Activated CD4-positive, alpha-beta T cell treated with anti-CD3 and anti-CD28 coated beads, Interleukin-10, Interleukin-2, amounts not matched to agents 100 ng/mL and 50 ng/mL, durations not matched to agents 16 hours and 8 hours (primary cell): ENCODE results near the gene RNGTT.

Experiments
- DNase-seq: peaks from one replicate; pipeline ENCODE4 v3.0.0-alpha.2; 2020

The RNGTT gene

DNA sequence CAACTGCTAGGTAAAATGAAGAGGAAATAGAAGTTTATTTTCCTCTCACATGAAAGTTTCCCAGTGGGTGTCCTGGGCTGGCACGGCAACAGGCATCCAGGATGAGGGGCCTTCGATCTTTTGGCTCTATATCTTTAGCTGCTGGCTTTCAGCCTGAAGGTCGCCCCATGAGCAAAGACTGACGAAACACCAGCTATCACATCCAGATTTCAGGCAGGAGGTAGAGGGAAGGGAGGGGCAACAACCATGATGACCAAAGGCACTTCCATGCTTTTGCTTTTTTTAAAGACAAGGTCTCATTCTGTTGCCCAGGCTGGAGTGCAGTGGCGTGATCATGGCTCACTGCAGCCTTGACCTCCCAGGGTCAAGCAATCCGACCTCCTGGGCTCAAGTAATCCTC is 387.9 kb downstream of the RNGTT start:
- DNase-seq = no peak

DNA sequence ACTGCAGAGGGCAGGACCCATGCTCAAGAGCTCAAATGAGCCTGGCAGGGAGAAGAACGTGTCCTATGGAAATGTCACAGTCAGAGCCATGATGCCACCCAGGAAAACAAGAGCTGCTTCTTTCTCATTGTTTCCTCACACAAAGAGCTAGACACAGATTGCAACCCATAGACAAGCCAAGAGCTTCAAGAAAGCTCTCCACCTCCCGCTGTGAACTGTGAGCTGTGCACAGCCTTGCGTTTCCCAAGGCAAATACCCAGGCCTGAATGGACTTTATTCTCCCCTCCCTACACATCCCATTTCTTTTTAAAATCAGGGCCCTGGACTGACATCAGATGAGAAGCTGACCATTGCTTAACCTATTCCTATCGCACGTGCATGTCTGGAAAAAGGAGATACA is 388.8 kb downstream of the RNGTT start:
- no peak for DNase-seq

DNA sequence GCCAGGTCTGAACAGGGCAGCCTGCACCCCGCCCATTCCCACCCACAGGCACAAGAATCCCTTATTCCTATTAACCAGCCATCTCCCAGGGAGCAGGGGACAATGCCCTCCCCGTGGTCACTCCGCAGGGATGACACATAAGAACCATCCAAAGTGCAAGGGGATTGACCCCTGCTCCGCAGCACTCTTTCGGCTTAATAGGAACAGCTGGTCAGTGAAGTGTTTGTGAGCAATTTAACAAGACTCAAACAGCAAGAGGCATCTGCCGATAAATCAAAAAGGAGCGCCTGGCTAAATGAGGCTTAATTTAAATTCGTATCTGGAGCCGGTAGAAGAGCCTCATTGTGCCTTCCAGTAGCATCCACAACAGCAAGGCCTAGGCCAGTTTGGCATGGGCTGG is 389.4 kb downstream of the RNGTT start:
- DNase-seq = no peak

DNA sequence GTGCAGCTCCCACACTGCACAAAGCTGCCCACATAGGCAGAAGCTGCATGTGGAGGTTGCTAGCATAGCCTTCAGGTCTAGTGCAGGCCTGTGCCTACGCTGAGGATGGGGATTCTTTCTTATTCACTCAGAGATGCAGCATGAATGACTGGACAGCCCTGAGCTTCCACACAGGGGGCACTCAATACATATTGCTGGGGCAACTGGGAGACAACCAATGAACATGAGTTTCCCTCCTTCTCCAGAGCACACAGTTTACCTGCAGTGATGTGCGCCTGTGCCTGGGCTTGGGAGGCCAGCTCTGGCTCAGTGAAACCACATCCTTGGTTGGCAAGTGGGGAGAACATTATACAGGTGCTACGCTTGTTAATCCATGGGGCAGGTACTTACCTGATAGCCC is 389.9 kb downstream of the RNGTT start:
- DNase-seq = no peak

DNA sequence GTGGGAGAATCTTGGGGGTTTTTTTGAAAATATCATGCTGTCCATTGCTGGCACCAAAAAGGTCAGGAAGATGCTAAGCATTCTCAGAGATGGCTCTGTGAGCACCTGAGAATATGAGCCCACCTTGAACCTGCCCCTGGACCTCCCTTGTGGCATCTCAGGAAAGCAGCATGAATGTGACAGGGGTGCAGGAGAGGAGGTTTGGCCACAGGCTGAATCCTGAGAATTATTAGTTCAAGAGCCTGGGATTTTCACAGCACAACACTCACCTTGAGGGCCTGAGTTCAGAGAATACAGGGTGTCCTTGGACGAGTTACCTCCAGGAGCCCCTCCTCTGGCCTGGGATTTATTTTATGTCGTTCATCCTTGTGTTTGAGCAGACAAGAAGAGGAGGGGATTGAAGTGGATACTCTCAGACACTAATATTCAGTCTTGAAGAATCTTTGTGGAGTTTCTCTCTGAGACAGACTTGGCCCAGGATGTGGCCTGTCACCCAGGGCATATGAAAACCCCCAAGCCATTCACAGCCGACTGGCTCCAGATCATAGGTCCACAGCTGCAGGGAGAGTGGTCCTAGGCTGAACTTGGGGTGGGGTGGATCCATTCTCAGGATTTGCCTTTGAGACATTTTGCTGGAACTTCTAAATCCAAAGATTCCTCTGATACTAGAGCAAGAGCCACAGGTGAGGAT is 390.8 kb downstream of the RNGTT start:
- no peak for DNase-seq

DNA sequence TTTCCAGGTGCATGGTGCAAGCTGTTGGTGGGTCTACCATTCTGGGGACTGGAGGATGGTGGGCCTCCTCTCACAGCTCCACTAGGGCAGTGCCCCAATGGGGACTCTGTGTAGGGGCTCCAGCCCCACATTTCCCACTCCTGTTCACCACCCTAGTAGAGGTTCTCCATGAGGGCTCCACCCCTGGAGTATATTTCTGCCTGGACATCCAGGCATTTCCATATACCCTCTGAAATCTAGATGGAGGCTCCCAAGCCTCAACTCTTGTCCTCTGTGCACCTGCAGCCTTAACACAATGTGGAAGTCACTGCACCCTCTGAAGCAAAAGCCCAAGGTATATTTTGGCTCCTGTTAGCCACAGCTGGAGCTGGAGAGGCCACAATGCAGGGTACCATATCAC is 393.5 kb downstream of the RNGTT start:
- DNase-seq = no peak

DNA sequence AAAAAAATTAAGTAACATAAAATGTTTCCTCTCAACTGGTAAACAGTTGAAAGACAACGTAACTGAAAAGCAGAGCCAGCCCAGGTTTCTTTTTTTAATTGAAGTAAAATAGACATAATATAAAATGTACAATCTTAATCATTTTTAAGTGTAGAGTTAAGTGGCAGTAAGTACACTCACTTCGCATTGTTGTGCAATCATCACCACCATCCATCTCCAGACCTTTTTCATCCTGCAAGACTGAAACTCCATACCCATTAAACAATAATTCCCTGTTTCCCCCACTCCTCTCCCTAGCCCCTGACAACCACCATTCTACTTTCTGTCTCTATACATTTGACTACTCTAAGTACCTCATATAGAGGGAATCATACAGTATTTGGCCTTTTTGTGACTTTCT is 395.7 kb downstream of the RNGTT start:
- no peak for DNase-seq

DNA sequence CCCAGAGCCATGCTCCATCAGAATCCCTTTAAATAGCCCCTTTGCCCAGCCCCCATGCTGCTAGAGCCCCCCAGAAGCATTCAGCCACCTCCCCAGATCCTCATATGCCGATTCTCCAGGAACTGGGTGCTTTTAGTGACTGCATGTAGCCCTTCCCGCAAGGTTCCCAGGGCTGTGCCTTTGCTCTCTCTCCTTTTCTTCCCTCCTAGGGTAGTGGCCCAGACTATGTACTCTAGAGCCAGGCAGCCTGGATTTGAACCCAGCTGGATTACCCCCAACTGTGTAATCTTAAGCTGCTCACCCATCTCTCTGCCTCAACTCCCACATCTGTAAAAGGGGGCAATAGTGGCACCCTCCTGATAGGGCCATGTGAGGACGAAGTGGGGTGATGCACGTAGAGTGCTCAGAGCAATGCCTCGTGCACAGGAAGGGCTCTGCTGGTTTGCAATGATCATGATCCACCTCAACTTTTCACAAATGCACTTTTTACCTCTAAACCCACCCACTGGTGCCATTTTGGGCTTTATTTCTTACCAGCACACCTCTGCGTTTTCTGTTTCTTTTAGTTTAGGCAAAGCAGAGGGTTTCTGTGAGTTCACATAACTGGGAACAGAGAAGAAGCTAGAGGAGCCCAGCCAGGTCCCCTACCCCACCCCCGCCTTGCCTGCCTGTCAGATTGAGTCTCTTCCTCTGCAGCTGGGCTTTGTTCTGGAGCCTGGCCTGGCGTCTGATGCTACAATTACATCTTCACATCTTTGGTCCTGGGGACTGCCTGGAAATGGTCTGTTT is 396.5 kb downstream of the RNGTT start:
- DNase-seq = no peak

DNA sequence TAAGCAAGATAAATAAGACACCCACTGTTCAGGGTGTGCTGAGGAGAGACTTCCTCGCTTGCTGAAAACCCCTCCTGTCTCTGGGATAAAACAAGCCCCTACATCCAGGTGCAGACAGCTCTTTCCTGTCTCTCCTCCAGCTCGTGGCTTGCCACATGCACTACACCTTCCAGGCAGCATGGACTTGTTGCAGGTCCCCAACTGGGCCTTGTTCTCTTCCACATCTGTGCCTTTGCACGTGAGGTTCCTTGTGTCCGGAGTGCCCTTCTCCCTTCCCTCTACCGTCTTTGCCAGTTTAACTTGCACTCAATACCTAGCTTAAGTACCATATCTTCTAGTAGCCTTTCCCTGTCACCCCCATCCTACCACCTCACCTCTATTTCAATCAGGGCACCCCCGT is 397.6 kb downstream of the RNGTT start:
- DNase-seq = no peak

DNA sequence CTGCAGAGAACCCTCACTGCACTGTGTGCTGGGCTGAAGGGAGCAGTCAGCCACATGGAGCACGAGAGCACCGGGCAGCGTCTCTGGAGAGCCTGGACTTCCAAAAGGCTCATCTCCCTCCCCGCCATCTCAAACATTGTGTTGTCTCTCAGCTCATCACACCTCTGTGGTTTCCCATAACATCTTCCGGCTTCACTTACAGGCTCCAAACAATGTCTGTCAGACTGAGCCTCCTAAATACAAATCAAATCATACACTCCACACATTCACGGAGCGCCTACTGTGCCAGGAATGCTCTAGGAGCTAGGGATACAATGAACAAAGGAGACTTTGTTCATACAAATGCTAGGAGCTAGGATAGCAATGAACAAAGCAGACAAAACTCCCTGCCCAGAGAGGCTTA is 398.0 kb downstream of the RNGTT start:
- no peak for DNase-seq

DNA sequence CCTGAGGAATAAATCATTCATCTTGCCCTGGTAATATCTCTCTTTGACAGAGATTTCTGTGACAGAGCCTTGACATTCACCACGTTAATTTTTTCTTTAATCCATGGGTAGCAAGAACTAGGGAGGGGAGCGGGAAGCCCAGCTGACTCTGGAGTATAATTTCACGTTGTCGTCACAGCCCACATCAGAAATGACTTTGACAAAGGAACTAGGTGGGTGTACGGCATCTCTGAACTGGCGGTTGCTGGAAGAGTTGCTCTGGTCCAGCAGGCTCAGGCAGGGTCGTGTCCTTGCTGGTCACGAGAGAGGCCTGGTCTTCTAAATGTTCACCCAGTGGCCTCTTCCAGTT is 400.2 kb downstream of the RNGTT start:
- no peak for DNase-seq

DNA sequence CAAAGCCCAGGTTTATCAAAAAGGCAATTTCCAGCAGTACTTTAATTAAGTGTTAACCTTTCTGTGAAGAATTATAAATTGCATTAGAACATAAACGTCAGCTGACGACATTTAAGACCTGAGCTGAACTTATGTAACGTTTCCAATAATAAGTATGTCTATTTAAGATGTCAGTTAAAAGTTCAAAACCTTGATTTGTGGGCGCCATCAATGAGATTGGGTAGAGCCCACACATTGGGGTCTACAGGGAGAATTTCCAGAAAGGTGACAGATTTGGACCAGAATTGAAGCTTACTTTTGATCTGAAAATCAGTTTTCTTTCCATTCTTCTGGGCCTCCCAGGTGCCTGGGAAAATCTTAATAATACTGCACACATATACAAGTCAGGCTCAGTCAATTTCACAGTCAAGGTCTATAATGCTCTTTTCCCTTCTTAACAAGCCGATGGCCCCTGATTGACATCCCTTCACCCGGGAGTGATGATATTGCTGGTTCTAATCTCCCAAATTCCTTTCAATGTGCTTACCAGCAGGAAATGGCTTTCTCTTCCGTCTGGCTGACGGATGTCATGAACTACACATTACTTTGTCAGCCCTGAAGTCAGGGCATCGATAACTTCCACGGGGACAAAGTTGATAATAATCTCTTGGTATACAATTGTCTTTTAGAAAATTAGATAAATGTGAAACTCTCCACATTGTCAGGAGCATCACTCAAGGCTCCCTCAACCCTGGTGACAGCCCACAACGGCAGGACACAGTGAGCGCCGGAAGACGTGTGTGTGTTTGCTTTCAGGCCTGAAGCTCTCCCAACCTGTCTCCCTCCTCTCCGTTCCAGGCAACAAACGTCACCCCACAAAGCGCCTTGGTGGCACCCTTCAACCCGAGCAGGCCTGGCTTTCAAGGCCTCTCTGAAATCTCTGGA is 400.8 kb downstream of the RNGTT start:
- no peak for DNase-seq

DNA sequence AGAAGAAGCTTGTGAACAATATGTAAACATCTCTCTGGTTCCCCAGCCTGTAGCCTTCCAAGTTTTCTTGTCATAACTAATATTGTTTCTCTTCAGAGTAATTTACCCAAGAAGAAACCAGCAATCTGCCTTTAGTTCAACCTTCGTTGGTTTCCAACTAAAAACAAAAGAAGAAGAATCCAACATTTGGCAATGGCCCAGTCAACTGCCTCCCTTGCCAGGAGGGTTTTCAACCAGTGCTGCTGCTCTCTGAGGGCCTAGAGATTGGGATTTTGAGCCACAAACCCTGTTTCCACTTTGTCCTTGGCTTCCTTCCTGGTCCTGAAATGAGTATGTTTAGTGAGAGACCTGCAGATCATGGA is 401.5 kb downstream of the RNGTT start:
- no peak for DNase-seq

DNA sequence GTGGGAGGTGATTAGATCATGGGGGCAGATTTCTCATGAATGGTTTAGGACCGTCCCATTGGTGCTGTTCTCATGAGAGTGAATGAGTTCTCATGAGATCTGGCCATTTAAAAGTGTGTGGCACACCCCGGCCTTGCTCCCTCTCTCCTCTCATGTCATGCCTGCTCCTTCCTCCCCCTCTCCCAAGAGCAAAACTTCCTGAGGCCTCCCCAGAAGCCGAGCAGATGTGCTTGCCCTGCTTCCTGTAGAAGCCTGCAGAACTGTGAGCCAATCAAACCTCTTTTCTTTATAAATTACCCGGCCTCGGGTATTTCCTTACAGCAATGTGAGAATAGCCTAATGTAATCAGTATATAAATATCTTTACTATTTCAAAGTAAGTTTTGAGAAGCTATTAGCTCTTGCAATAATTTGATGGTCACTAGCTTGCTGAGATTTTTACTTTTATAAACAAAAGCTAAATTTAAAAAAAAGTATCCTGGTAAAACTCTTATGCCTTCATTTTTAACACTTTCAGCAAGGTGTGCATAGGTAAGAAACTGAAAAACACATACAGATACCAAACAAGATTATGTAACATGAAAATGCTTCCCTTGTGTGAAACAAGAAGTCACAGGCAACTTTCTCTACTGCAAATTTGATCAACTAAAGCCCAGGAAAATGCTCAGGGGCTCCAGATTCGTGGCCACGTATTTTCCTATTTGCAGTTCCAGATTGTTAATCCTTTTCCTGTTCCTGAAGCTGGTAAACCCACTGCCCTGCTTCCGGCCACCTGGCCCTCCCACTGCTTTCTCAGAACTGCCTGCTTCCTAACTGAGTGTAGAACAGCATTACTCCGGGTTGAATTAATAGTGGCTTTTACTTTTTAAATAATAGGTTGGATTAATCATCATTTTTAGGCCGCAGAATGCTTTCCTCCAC is 402.1 kb downstream of the RNGTT start:
- no peak for DNase-seq
